KBM-7 (cell line): Measurements from ENCODE around the gene NGB.
"Not testable (repeated sequence)": the region's sequence is repeated elsewhere in the genome, so short reads cannot be mapped to it uniquely, and the experiment has no call there.

Experiments used
- DNase-seq: peaks from one replicate; pipeline ENCODE4 v3.0.0-alpha.2; 2015
- in situ Hi-C: fragments of 300-500 bp; cut with MboI; formaldehyde crosslinking; loops from 2 replicates; pipeline ENCODE4 v1.14.3; 2020; ENCODE audit warnings: low sequenced_read_pairs, low pct_unique_long_range_greater_than_20kb, mixed read lengths

NGB gene

DNA sequence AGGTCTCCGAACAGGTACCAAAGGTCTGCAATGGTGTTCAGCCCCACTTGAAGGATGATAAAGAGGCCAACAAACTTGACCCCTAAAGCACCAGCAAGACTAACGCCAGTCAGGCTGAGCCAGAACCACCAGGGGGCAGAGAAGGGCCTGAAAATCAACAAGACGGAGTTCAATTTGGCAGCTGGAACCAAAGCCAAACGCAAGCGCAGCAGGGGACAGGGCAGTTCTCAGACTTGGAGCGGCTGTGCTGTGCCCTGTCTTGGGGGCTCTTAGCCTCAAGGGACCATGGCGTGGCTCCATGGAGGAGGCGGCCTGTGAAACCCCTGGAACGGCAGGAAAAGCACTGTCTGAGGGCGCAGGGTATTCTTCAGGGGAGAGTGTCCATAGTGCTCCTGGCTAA is 30.1 kb upstream of the NGB start:
- DNase-seq, result peak; percentile 73
- in situ Hi-C loops, result no loop called here

- DNase-seq, result no peak
- in situ Hi-C loops, result no loop called here
Observed at GRCh38 chr14:77299771-77300170, 28.8 kb upstream of the NGB start.

- in situ Hi-C loops, result no loop called here
- DNase-seq, result no peak
Observed at GRCh38 chr14:77296906-77297305, 25.9 kb upstream of the NGB start.

- in situ Hi-C loops, result no loop called here
- DNase-seq, result no peak
Observed at GRCh38 chr14:77296155-77296554, 25.1 kb upstream of the NGB start.

DNA sequence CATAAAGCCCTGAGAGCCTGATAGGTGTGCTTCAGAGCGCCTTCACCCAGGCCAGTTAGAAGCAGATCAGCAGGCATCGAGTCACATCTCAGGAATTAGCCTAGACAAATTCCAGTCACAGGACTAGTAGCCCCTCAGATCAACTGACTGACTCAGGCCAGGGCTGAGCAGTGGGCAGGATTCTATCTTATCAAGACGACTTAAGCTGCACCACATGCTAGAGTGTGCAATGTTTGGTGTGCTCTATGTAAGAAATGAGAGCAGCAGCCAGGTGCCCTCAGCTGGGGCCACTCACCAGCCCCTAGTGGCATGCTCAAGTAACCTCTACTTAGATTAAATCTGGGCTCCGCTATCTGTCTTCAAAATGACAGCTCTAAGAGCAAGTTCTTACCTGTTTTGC is 19.7 kb upstream of the NGB start:
- in situ Hi-C loops, result no loop called here
- DNase-seq, result no peak

GRCh38 chr14:77286576-77286975 is 15.6 kb upstream of the NGB start:
- in situ Hi-C loops, result no loop called here
- no peak for DNase-seq

DNA sequence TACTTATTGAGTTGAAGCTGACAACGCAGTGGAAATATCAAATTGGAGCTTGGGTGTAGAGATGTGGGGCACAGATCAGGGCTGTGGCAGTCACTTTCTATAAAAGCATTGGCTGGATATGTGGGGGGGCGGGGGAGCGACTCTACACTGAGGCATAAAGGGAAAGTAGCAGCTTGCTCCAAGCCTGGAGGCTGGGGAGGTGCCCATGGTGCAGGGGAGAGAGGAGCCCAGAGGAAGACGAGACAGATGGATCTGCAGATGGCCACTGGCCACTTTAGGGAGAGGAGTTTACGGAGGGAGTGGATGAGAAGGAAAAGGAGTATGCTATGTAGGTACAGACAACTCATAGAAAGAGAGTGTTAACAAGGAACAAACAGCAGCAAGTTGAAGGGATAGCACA is 13.5 kb upstream of the NGB start:
- in situ Hi-C loops, result no loop called here
- no peak for DNase-seq

DNA sequence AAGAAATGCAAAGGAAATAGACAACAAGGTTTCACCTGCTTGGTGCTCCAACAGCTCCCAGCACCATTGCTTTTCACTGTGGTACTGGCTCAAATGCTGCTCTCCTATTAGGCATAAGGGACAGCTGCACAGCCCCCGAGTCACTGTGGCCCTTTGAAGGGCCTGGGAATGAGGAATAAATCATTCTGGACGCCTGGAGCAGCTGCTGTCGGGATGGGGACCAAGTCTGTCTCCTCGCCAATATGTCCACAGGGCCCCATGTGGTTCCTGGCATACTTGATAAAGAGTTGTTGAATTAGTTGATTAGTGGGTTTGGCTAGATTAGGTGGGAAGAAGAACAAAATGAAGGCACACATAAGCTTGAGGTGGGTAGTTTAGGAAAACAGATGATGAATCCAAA is 13.1 kb upstream of the NGB start:
- no peak for DNase-seq
- in situ Hi-C loops, result no loop called here

DNA sequence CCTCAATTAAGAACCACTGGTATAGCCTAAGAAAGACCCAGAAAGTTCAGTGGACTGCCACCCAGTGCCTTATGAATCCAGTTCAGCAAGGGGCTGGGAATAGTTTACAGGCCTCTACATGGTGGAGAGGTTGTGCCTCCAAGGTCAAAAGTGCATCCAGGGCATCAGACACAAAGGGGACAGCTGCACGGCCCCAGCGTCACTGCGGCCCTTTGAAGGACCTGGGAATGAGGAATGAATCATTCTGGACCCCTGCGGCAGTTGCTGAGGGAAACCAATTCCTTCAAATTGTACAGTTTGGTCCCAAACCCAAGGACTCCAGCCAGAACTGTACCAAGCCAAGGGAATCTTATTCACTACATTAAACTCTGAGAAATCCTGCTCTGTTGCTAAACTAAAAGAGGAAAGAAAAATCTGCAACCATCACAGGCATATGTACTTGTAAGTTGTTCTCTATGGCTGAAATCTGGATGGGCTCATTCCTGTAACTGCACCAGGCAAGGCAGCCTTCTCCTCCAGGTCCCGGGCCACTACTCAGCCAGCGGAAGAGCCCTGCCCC is 10.9 kb upstream of the NGB start:
- DNase-seq, result no peak
- in situ Hi-C loops, result no loop called here

GRCh38 chr14:77280921-77281320 is 9.9 kb upstream of the NGB start:
- in situ Hi-C loops, DNase-seq: not testable (repeated sequence)

- in situ Hi-C loops, result no loop called here
- DNase-seq, result no peak
Observed at GRCh38 chr14:77279719-77280118, 8.7 kb upstream of the NGB start.

DNA sequence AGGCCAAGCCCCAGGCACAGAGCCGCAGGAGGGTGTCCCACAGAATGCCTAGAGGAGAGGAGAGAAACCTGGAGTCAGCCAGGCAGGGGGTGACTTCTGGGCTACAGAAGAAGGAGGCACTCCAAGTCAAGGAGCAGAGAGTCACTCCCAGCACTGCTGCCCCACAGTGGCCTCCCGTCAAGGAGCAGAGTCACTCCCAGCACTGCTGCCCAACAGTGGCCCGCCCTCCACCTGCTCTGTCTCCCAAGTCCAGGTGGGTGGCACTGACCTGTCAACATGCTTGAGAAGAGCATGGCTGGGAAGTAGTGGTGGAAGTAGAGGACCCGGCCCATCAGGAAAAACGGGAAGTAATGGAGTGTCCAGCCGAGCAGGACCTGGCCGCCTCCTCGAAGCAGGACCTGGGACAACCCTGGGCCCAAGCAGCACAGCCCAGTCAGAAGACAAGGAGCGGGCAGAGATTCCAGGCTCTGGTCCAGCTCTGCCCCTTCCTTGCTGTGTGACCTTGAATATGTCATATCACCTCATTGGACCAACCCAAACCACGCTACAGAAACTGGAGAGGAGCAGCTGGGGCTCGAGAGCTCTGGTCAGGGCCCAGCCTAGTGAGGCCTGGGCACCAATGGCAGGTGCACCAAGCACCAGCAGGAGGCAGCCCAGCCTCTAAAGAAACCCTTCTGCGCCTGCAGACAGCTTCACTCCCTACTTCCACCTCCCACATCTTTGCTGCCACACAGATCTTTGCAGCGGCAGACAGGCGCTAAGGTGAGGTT is 7.6 kb upstream of the NGB start:
- DNase-seq, result no peak
- in situ Hi-C loops, result no loop called here

DNA sequence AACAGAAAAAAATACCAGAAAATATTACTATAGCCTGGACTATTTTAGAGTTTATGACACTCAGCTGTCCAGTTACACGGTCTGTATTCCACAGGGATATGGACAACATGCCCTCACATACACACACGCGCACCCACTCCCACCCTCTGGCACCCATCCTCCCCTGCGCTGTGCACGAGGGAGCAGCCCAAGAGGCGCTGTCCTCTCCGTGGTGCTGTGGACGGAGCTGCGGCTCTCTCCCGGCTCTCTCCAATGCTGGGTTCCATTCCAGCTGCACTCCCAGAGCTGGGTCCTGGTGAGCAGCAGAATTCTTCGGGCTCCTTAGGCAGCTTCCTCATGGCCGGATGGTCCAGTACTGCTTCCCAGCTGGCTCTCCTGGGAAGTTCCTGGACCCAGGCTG is 6.0 kb upstream of the NGB start:
- no peak for DNase-seq
- in situ Hi-C loops, result no loop called here

GRCh38 chr14:77276295-77276935 is 5.4 kb upstream of the NGB start:
- DNase-seq, result no peak
- in situ Hi-C loops, result no loop called here

GRCh38 chr14:77275601-77276017 is 4.6 kb upstream of the NGB start:
- DNase-seq, result no peak
- in situ Hi-C loops, result no loop called here

- no peak for DNase-seq
- in situ Hi-C loops, result no loop called here
Observed at GRCh38 chr14:77275041-77275580, 4.1 kb upstream of the NGB start.

DNA sequence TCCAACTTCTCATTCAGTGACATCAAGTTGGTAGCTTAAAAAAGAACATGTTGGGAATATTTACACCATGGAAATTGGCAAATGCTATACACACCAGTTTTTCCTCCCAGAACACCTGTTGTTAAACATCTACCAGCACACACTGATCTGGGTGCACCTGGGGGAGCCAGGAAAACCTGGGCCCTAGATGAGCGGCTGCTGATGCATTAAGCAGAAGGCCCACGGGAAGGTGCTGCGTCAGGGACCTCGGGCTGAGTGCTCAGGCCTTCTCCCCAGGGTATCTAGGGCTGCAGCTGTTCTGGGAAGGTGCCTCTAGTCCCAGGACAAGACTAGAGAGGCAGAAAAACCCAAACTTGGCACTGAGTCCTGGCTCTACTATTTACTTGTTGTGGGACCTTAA is 2.8 kb upstream of the NGB start:
- in situ Hi-C loops, result no loop called here
- DNase-seq, result no peak

GRCh38 chr14:77272261-77272660 is 1.3 kb upstream of the NGB start:
- DNase-seq, result no peak
- in situ Hi-C loops, result no loop called here

DNA sequence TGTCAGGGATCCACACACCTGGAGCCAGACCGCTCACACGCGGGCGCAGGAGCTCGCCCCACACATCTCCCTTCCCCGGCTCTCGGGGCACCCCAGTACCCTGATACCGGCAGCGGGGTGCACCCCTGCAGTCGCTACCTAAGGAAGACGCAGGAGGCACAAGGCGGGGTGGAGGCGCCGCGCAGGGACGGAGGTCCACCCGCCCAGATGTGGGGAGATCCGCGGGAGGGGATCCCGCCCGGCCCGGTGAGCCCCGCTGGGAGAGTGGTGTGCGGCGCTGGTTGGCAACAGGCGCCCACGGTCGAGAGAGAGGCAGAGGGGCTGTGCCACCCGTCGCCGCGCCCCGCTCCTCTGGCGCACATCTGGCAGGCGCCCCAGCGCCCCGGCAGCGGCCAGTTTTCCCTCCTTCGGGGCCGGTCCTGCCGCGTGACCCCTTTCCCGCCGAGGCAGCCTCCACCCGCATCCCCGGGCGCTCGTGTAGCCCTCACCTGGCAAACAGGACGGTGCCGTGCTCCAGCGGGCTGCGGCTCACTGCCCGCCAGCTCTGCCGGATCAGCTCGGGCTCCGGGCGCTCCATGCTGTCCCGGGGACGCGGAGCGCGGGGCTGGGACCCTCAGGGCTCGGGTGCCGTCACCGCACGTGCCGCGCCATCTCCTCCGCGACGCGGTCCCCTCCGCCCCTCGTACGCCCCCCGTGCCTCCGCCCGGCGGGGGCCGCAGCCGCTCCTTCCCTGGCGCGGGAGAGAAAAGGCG is 469 bp downstream of the NGB start:
- DNase-seq, result no peak
- in situ Hi-C loops, result no loop called here
